ENCODE data around the gene RTL1.

Gene RTL1

GRCh38 chr14:100898935-100899883 is 4.3 kb downstream of the RTL1 start:
- no peak for DNase-seq (ENCODE audit: low spot score)

DNA sequence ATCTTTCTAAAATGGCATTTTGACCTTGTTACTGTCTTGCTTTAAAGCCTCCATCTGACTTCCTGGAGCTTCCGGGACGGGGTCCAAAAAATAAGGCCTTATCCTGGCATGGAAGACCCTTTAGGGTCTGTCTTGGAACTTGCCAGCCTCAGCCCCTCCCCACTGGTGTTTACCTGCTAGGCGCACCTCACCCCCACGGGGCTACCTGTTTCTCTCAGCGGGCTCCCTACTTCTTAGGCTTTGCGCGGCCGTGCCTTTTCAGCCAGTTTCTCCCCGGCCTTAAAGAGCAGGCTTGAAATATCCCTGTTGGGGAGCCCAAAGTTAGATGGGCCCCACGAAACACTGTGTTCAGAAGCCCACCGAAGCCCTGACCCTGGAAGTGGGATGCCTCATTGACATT is 5.1 kb downstream of the RTL1 start:
- DNase-seq (ENCODE audit: low spot score), result no peak

- DNase-seq (ENCODE audit: low spot score), result no peak
Measured at GRCh38 chr14:100896369-100897060, 7.0 kb downstream of the RTL1 start.

DNA sequence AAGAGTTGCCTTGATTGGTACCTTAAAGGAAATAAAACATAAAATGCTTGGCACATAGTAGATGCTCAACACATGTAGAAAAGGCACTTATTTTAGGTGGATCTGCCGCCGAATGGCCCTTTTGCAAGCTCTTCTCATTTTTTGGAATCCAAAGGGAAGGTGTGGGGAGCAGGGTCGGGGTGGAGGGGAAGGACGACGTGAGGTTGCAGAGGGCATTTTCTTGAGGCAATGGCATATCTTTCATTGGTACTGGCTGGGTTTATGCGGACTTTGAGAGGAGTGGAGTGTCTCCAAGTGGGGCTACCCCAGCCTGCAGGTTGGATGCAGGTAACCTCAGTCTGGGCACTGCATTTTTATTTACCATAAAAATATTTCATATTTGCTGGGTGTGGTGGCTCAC is 8.1 kb downstream of the RTL1 start:
- DNase-seq (ENCODE audit: low spot score), result no peak

- no peak for DNase-seq (ENCODE audit: low spot score)
Measured at GRCh38 chr14:100894416-100894815, 9.1 kb downstream of the RTL1 start.

- no peak for DNase-seq (ENCODE audit: low spot score)
Measured at GRCh38 chr14:100893760-100894159, 9.8 kb downstream of the RTL1 start.

GRCh38 chr14:100893228-100893601 is 10.3 kb downstream of the RTL1 start:
- no peak for DNase-seq (ENCODE audit: low spot score)

- DNase-seq (ENCODE audit: low spot score), result no peak
Measured at GRCh38 chr14:100892496-100893227, 10.9 kb downstream of the RTL1 start.

- no peak for DNase-seq (ENCODE audit: low spot score)
Measured at GRCh38 chr14:100891501-100892445, 11.7 kb downstream of the RTL1 start.

GRCh38 chr14:100891051-100891450 is 12.5 kb downstream of the RTL1 start:
- DNase-seq (ENCODE audit: low spot score), result no peak

DNA sequence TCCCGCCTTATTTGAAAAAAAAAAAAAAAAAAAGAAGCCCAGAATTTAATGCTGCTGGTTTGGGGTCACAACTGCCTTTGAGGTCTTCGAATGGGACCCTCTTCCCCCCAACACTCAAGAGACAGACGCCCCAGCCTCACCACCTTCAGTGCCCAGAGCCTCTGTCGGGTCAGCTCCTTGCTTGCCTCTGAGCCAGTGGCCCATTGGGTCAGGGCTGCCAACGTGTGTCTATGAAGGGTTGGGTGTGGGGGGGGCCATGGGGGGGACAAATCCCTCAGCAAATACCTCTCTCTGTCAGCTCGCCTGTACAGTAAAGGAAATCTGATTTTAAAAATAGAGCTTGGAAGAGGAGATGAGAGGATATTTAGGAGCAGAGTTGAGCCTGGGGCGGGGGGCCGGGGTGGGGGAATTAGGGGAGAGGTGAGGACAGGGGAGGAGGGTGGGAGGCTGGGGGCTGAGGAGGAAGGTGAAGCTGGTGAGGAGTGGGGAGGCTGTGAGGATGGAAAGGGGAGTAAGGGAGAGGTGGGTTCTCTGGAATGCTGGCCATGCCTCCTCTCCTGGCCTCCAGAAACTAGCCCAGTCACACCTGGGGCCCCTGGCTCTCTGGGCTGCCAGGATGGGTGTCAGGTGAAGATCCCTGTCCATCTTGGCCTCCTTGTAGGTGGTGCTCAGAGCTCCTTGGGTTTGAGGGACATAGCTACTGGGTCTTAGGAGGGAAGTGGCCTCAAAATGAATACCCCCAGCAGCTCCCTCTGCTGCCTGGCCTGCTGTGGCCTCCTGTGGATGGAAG is 13.3 kb downstream of the RTL1 start:
- DNase-seq (ENCODE audit: low spot score), result no peak

- no peak for DNase-seq (ENCODE audit: low spot score)
Measured at GRCh38 chr14:100889641-100890040, 13.9 kb downstream of the RTL1 start.

DNA sequence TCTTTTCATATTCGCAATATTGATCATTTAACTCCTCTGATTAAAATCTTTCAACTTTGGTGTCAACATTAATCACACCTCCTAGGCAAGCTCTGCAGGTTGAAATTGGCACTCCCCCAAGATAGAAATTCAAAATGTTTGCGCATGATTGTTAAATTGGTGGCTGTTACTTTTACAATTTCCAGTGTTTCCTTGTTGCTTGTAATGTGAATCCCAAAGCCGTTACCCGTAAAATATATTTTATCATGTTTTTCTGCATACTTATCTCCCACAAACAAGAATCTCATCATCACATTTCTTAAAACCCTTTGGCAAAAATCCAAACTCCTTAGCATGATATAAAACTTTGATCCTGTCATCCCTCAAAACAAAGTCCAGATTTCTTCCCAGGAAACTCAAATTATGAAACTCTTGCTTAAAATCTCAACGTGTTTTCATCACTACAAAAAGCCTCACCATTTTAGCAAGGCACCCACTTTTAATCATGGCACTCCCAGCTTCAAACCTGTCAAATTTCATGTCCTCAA is 14.7 kb downstream of the RTL1 start:
- DNase-seq (ENCODE audit: low spot score), result no peak

GRCh38 chr14:100887728-100888335 is 15.7 kb downstream of the RTL1 start:
- DNase-seq (ENCODE audit: low spot score), result no peak

- DNase-seq (ENCODE audit: low spot score), result no peak
Measured at GRCh38 chr14:100885617-100886016, 17.9 kb downstream of the RTL1 start.

DNA sequence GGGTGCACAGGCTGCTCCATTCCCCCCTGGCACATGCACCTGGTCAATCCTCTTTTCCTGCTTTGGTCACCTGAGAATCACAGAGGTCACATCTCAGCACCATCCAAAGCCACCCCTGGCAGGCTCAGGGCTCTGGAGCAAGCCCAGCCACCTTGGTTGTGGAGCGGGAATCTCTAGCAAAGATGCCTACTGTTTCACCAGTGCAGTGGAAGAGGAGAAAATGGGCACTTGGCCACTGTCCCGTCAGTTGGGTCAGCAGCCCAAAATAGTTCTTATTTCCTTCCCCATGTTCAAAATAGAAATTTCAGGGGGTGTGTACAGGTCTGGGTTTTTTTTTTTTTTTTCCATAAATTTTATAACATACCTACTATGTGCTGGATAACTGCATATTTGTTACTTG is 18.3 kb downstream of the RTL1 start:
- no peak for DNase-seq (ENCODE audit: low spot score)

GRCh38 chr14:100884456-100884855 is 19.1 kb downstream of the RTL1 start:
- DNase-seq (ENCODE audit: low spot score), result no peak

DNA sequence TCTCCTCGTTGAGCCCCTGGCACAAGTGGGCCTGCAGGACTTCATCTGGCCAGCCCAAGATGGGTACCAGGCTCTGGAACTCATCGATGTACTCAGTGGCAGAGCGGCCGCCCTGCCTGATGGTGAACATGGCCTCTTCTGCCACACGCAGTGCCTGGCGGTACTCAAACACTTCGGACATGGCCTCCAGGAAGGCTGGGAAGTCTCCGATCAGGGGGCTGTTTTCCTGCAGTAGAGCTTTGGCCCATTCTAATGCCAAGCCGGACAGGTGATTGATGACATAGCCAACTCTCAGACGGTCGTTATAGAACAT is 19.8 kb downstream of the RTL1 start:
- no peak for DNase-seq (ENCODE audit: low spot score)

- DNase-seq (ENCODE audit: low spot score), result no peak
Measured at GRCh38 chr14:100882991-100883788, 20.3 kb downstream of the RTL1 start.

All from hematopoietic multipotent progenitor cell treated with erythropoietin and hydrocortisone succinate and interleukin-3 and kit ligand, for 17 days (in vitro differentiated cells).